Measurements from ENCODE around the gene OPRD1.

Gene OPRD1

GRCh38 chr1:28801461-28801860 is 10.5 kb upstream of the OPRD1 start:
- no peaks in the 10 kb centered on the region for H3K36me3 ChIP-seq (ENCODE audit: control insufficient read depth in 1 of 2, insufficient read depth in 2 of 2, low read length in 2 of 2)
- H3K79me1 ChIP-seq (ENCODE audit: low read length): no peaks in the 10 kb centered on the region
- H3K18ac ChIP-seq (ENCODE audit: low read length): no peak overlapping the region
- H3K9me3 ChIP-seq (ENCODE audit: insufficient read depth, low read depth, low read length): peaks cover 2% of the 10 kb centered on the region
- H3K9ac ChIP-seq (ENCODE audit: low read length): no peak overlapping the region
- no peak overlapping the region for H2BK120ac ChIP-seq (ENCODE audit: insufficient read depth, low read length, poor library complexity)
- no peak overlapping the region for H2BK5ac ChIP-seq (ENCODE audit: low read depth, low read length, poor library complexity)
- H3K4ac ChIP-seq (ENCODE audit: low read depth, low read length): no peak overlapping the region
- peak overlapping the region; percentile 15 for H2BK12ac ChIP-seq (ENCODE audit: low read length)
- no peak overlapping the region for H3K27ac ChIP-seq (ENCODE audit: low read depth, low read length)
- H3K27me3 ChIP-seq (ENCODE audit: insufficient read depth, low read length): no peaks in the 10 kb centered on the region
- H4K12ac ChIP-seq (ENCODE audit: low read depth, low read length): no peak overlapping the region
- no peak overlapping the region for H2AFZ ChIP-seq (ENCODE audit: insufficient read depth, low read length, poor library complexity)
- H2AK5ac ChIP-seq (ENCODE audit: low read length): no peak overlapping the region
- DNase-seq: no peak
- H4K91ac ChIP-seq (ENCODE audit: low read depth, low read length): no peak overlapping the region
- peaks cover 10 to 17% of the 10 kb centered on the region in 2 experiments for H3K4me1 ChIP-seq (ENCODE audit: control insufficient read depth in 1 of 2, insufficient read depth in 2 of 2, low read length in 2 of 2)
- H3K23ac ChIP-seq (ENCODE audit: low read length): no peak overlapping the region
- no peak overlapping the region for H3K14ac ChIP-seq (ENCODE audit: low read length)
- H3K4me2 ChIP-seq (ENCODE audit: low read length): no peak overlapping the region
- no CpG with 5 or more reads among the region's 6 CpGs for WGBS (ENCODE audit: extremely low coverage, insufficient coverage, insufficient read length)
- H3K79me2 ChIP-seq (ENCODE audit: control insufficient read depth, insufficient read depth, low read length, poor library complexity): no peaks in the 10 kb centered on the region
- H3K4me3 ChIP-seq (ENCODE audit: low read depth, low read length): no peak overlapping the region
- no peak overlapping the region for H4K8ac ChIP-seq (ENCODE audit: low read depth, low read length)

- Histone ChIP-seq H3K23ac (ENCODE audit: low read length) (no peak overlapping the region), H2BK120ac (ENCODE audit: insufficient read depth, low read length, poor library complexity) (no peak overlapping the region), H2BK12ac (ENCODE audit: low read length) (no peak overlapping the region), H2AFZ (ENCODE audit: insufficient read depth, low read length, poor library complexity) (no peak overlapping the region), H3K79me1 (ENCODE audit: low read length) (no peaks in the 10 kb centered on the region), H3K36me3 (ENCODE audit: control insufficient read depth in 1 of 2, insufficient read depth in 2 of 2, low read length in 2 of 2) (no peaks in the 10 kb centered on the region), H3K4me1 (ENCODE audit: control insufficient read depth in 1 of 2, insufficient read depth in 2 of 2, low read length in 2 of 2) (peaks cover 10 to 14% of the 10 kb centered on the region in 2 experiments), H3K4me3 (ENCODE audit: low read depth, low read length) (no peak overlapping the region), H3K4ac (ENCODE audit: low read depth, low read length) (no peak overlapping the region), H4K91ac (ENCODE audit: low read depth, low read length) (no peak overlapping the region), H3K14ac (ENCODE audit: low read length) (no peak overlapping the region), H4K12ac (ENCODE audit: low read depth, low read length) (no peak overlapping the region), H3K27ac (ENCODE audit: low read depth, low read length) (no peak overlapping the region), H3K9me3 (ENCODE audit: insufficient read depth, low read depth, low read length) (peaks cover 2% of the 10 kb centered on the region), H2BK5ac (ENCODE audit: low read depth, low read length, poor library complexity) (no peak overlapping the region), H3K9ac (ENCODE audit: low read length) (no peak overlapping the region), H3K79me2 (ENCODE audit: control insufficient read depth, insufficient read depth, low read length, poor library complexity) (no peaks in the 10 kb centered on the region), H3K18ac (ENCODE audit: low read length) (no peak overlapping the region), H2AK5ac (ENCODE audit: low read length) (no peak overlapping the region), H4K8ac (ENCODE audit: low read depth, low read length) (no peak overlapping the region), H3K4me2 (ENCODE audit: low read length) (no peak overlapping the region), H3K27me3 (ENCODE audit: insufficient read depth, low read length) (no peaks in the 10 kb centered on the region)
- no peak for DNase-seq
- WGBS (ENCODE audit: extremely low coverage, insufficient coverage, insufficient read length): no CpG with 5 or more reads among the region's 5 CpGs
Measured at GRCh38 chr1:28803051-28803450, 8.9 kb upstream of the OPRD1 start.

GRCh38 chr1:28803662-28804061 is 8.3 kb upstream of the OPRD1 start:
- WGBS (ENCODE audit: extremely low coverage, insufficient coverage, insufficient read length): no CpG with 5 or more reads among the region's 3 CpGs
- Histone ChIP-seq H2BK120ac (ENCODE audit: insufficient read depth, low read length, poor library complexity) (no peak overlapping the region), H2AK5ac (ENCODE audit: low read length) (no peak overlapping the region), H4K8ac (ENCODE audit: low read depth, low read length) (no peak overlapping the region), H4K91ac (ENCODE audit: low read depth, low read length) (no peak overlapping the region), H3K4me1 (ENCODE audit: control insufficient read depth in 1 of 2, insufficient read depth in 2 of 2, low read length in 2 of 2) (peaks cover 10 to 14% of the 10 kb centered on the region in 2 experiments), H3K18ac (ENCODE audit: low read length) (no peak overlapping the region), H3K36me3 (ENCODE audit: control insufficient read depth in 1 of 2, insufficient read depth in 2 of 2, low read length in 2 of 2) (no peaks in the 10 kb centered on the region), H2BK12ac (ENCODE audit: low read length) (no peak overlapping the region), H3K4ac (ENCODE audit: low read depth, low read length) (no peak overlapping the region), H3K9ac (ENCODE audit: low read length) (no peak overlapping the region), H3K27ac (ENCODE audit: low read depth, low read length) (no peak overlapping the region), H3K14ac (ENCODE audit: low read length) (no peak overlapping the region), H3K4me3 (ENCODE audit: low read depth, low read length) (no peak overlapping the region), H3K27me3 (ENCODE audit: insufficient read depth, low read length) (no peaks in the 10 kb centered on the region), H2BK5ac (ENCODE audit: low read depth, low read length, poor library complexity) (no peak overlapping the region), H3K79me1 (ENCODE audit: low read length) (no peaks in the 10 kb centered on the region), H4K12ac (ENCODE audit: low read depth, low read length) (no peak overlapping the region), H2AFZ (ENCODE audit: insufficient read depth, low read length, poor library complexity) (no peak overlapping the region), H3K79me2 (ENCODE audit: control insufficient read depth, insufficient read depth, low read length, poor library complexity) (no peaks in the 10 kb centered on the region), H3K9me3 (ENCODE audit: insufficient read depth, low read depth, low read length) (peaks cover 2% of the 10 kb centered on the region), H3K23ac (ENCODE audit: low read length) (no peak overlapping the region), H3K4me2 (ENCODE audit: low read length) (no peak overlapping the region)
- no peak for DNase-seq

- no peak overlapping the region for H3K14ac ChIP-seq (ENCODE audit: low read length)
- no peak overlapping the region for H3K23ac ChIP-seq (ENCODE audit: low read length)
- peaks cover 2% of the 10 kb centered on the region for H3K9me3 ChIP-seq (ENCODE audit: insufficient read depth, low read depth, low read length)
- no peak overlapping the region for H2AFZ ChIP-seq (ENCODE audit: insufficient read depth, low read length, poor library complexity)
- no peak overlapping the region for H3K27ac ChIP-seq (ENCODE audit: low read depth, low read length)
- no peak overlapping the region for H3K4ac ChIP-seq (ENCODE audit: low read depth, low read length)
- H3K27me3 ChIP-seq (ENCODE audit: insufficient read depth, low read length): no peaks in the 10 kb centered on the region
- WGBS (ENCODE audit: extremely low coverage, insufficient coverage, insufficient read length): no CpG with 5 or more reads among the region's 3 CpGs
- H2BK120ac ChIP-seq (ENCODE audit: insufficient read depth, low read length, poor library complexity): no peak overlapping the region
- no peaks in the 10 kb centered on the region for H3K36me3 ChIP-seq (ENCODE audit: control insufficient read depth in 1 of 2, insufficient read depth in 2 of 2, low read length in 2 of 2)
- no peak overlapping the region for H2BK5ac ChIP-seq (ENCODE audit: low read depth, low read length, poor library complexity)
- H3K79me1 ChIP-seq (ENCODE audit: low read length): no peaks in the 10 kb centered on the region
- H4K8ac ChIP-seq (ENCODE audit: low read depth, low read length): no peak overlapping the region
- no peaks in the 10 kb centered on the region for H3K79me2 ChIP-seq (ENCODE audit: control insufficient read depth, insufficient read depth, low read length, poor library complexity)
- no peak overlapping the region for H3K18ac ChIP-seq (ENCODE audit: low read length)
- H4K91ac ChIP-seq (ENCODE audit: low read depth, low read length): no peak overlapping the region
- no peak overlapping the region for H3K4me3 ChIP-seq (ENCODE audit: low read depth, low read length)
- no peak overlapping the region for H4K12ac ChIP-seq (ENCODE audit: low read depth, low read length)
- no peak overlapping the region for H2AK5ac ChIP-seq (ENCODE audit: low read length)
- no peak for DNase-seq
- no peak overlapping the region for H2BK12ac ChIP-seq (ENCODE audit: low read length)
- no peak overlapping the region for H3K4me2 ChIP-seq (ENCODE audit: low read length)
- H3K9ac ChIP-seq (ENCODE audit: low read length): no peak overlapping the region
- peaks cover 10 to 14% of the 10 kb centered on the region in 2 experiments for H3K4me1 ChIP-seq (ENCODE audit: control insufficient read depth in 1 of 2, insufficient read depth in 2 of 2, low read length in 2 of 2)
Measured at GRCh38 chr1:28804071-28804470, 7.9 kb upstream of the OPRD1 start.

Measured in trophoblast cell (in vitro differentiated cells and primary cell).